Pons (tissue), 1 donor: ENCODE results near the gene PTCD1.

ENCODE experiments used
- DNase-seq: peaks from one replicate; pipeline ENCODE4 v3.0.0-alpha.2; 2016; ENCODE audit warnings: low spot score

Gene PTCD1, protein sequence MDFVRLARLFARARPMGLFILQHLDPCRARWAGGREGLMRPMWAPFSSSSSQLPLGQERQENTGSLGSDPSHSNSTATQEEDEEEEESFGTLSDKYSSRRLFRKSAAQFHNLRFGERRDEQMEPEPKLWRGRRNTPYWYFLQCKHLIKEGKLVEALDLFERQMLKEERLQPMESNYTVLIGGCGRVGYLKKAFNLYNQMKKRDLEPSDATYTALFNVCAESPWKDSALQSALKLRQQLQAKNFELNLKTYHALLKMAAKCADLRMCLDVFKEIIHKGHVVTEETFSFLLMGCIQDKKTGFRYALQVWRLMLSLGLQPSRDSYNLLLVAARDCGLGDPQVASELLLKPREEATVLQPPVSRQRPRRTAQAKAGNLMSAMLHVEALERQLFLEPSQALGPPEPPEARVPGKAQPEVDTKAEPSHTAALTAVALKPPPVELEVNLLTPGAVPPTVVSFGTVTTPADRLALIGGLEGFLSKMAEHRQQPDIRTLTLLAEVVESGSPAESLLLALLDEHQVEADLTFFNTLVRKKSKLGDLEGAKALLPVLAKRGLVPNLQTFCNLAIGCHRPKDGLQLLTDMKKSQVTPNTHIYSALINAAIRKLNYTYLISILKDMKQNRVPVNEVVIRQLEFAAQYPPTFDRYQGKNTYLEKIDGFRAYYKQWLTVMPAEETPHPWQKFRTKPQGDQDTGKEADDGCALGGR

DNA sequence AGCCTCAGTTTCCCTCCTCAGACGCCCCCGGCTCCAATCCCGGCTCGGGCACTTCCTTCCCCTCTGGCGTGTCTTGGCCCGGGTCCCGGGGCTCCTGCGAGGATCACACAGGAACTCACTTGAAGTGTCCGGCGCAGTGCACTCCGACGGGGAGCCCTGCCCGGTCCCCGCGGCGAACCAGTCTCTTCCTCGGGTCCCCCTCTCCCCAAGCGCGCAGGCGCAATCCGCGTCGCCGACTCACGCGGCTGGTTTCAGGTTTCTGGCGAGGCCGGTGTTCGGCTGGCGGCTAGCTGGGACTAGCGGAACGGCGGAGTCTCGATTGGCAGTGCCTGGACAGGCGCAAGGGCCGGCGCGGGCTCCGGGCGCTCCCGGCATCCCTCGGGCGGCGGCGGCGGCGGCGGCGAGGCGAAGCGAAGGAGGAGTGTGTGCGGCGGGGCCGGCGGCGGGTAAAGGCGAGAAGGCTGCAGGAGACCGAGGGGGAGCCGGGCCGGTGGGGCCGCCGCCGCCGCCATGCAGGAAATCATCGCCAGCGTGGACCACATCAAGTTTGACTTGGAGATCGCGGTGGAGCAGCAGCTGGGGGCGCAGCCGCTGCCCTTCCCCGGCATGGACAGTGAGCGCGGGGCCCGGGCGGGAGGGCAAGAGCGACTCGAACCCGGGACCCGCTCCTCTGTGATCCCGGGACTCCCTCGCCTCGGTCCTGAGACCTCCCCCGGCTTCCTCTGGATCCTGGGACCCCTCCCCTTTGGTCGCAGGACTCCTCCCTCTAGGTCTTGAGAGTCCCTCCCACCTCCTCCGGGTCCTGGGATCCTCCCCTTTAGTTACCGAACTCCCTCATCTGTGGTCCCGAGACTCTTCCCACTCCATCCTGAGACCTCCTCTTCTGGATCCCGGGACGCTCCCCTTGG, at the start of gene PTCD1, which contains the start of gene CPSF4:
TSS of gene PTCD1 (minus strand) at position 226 of the 908 bp plus-strand sequence. CDS start 3,556 bp downstream, outside the sequence.
TSS of gene CPSF4 (plus strand) at position 371 of the 908 bp plus-strand sequence. CDS start at position 511, 140 bp downstream.
- peak; percentile 90 for DNase-seq

DNA sequence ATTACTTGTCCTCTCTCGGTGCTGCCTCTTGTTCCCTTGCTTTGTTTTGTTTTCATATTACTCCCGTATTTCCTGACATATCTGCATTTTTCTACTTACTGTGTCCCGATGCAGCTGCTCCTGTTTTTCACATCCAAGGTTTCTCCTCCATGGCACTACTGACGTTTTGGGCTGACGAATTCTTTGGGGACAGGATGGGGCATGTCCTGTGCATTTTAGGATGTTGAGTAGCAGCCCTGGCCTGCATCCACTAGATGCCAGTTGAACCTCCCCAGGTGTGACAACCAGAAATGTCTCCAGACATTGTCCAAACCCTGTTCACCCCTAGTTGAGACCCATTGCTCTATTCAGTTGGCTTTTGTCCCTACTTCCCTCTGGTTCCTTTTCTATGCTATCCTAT, 46.5 kb upstream of the PTCD1 start:
- no peak for DNase-seq

DNA sequence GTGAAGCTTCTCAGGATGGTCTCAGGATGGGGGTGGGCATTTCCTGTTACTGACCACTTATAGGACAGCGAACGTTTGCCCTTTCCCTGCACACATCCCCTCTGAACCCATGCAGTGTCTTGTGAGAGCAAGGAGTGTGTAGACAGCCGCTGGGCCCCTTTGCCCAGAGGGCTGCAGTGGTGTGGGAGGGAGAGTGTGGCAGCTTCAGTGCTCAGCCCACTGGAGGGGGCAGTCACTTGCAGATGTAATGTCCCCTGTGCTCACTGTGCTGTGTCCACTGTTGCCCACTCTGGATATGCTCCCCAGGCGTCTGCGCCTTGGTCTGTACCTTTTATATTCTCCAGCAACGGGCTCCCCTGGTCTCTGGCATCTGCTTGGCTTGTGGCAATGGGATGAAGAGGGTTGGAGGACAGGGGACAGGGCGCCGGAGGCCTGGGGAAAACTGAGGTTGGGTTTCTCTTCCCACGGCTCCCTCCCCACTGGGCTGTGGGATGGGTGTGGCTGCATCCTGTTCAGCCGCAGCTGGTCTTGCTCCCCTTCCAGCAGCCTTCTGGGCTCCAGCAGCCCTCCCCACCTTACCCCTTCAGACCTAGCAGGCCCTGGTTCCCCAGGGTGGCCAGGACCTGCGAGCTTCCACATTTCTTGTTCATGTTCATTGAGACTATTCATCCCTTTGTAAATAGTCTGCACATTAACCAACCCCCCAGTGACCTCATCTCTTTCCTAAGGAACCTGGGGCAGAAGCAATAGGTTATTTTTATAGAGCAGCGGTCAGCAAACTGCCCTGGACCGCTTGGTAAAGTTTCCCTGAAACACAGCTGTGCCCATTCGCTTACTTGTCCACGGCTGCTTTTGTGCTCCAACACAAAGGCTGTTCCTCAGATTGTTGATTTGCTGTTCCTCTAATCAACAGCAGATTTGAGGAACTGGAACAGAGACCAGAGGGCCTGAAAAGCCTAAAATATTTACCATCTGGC, 40.2 kb upstream of the PTCD1 start:
- peak; percentile 26 for DNase-seq

DNA sequence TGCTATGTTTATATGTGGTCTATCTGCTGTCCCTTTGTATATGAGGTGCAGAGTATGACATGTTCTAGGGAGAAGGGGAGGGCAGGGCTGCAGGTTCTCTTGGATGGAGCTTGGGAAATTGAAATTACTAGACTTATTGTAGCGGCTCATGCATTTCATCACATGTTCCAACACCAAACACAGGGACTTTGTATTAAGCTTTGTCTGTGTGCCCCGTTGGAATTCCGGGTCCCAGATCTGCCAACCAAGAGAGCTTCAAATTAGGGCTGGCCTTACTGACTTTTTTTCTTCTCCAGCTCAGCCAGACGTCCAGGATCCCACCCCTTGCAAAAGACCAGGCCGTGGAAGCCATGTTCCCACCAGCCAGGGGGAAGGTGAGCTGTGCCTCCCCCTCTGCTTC, 37.5 kb upstream of the PTCD1 start:
- DNase-seq: no peak

DNA sequence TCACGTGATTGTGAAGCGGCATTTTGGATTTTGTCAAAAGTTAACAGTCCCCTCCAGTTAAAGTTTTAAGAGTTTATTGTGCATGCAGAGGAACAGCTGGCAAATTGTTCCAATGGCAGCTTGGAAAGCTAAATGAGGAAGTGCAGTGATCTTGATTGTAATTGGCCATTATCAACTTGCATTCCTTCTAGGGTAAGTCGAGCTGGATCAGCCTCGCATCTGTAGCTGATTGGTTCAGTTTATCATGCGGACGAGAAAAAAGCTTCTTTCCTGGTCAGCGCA, 34.7 kb upstream of the PTCD1 start:
- DNase-seq: peak; percentile 54

DNA sequence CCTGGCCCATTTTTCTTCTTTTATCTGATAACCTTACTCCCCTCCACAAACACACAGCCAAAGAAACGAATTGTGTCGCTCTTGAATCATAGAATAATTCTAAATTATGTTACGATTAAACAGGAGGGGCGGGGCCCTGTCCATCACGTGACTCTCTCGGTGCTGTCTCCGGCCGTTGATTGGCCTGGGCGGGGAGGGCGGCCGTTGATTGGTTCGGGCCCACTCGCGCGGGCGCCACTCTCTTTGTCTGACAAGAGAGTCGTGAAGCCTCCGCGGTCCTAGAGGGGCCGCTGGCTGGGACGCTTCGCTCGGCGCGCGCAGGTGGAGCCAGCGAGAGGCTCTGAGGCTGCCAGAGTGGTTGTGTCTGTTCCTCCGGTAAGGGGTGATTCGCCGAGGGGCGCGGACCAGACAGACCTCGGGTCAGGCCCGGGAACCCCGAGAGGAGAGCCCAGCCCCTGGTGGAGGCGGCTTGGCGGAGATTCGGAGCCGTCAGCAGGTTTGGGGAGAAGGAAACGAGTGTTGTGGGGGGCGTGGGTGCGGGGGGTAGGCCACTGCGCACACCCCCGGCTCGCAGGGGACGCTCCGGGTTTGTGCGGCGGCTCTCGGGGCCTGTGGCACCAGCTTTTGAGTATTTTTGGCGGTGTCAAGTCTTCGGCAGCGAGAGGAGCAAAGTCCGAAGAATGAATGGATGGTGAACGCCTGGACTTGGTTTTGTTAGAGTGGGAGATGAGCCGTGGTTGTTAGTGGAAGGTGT, 34.1 kb upstream of the PTCD1 start, which contains the start of gene ZNF789:
TSS of gene ZNF789 (plus strand) at position 330 of the 754 bp plus-strand sequence. CDS start 3,567 bp downstream, outside the sequence.
- DNase-seq: peak; percentile 96

DNA sequence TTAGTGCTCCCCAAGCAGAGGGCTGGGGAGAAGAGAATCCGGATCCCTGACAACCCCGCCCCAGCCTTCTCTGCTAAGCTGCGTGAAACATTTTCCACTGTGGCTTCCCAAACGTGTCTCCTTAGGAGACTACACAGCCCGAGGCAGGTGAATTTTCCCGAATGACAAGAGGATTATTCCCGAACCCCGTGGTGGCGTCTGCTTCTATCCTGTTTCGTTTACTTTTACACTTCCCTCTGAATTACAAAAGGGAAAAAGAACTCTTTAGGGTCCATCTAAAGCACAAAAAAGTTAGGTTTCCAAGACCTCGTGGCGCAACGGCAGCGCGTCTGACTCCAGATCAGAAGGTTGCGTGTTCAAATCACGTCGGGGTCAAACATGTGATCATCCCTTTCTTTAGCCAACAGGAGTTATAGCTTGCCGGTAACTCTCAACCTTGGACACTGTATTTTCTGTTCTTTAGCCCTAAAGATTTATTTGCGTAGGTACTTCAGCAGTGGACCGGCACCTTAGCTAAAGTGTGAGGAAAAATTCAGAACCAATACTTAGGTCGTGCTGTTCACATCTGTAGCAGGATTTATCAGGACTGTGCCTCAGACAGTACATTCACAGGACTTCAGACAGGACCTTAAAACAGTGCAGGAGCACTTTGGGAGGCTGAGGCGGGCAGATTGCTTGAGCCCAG, 30.9 kb upstream of the PTCD1 start:
- no peak for DNase-seq

DNA sequence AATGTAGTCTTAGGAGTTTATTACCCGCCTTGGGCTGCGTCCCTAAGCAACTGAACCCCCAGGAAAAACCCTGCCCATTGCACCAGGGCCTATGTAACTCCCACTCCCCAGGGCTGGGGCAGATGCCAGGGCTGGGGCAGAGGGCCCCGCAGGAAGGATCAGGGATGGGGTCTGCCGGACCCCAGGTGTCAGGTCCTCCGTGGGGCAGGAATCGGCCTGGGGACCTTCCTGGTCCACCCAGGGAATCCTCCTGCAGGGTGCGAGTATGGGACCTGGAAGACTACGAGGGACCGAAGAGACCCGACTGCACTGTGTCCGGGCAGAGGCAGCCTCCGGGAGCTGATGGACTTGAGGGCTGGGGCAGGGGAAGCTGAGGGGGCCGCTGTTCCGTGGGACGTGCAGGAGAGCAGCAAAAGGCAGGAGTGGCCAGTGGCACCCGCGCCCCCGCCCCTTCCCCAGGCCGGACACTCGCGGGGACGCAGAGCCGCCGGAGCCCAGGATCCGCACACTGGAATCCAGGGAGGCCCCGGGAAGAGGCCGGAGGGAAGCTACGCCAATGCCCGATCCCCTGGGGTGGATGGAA, 29.8 kb upstream of the PTCD1 start:
- no peak for DNase-seq

DNA sequence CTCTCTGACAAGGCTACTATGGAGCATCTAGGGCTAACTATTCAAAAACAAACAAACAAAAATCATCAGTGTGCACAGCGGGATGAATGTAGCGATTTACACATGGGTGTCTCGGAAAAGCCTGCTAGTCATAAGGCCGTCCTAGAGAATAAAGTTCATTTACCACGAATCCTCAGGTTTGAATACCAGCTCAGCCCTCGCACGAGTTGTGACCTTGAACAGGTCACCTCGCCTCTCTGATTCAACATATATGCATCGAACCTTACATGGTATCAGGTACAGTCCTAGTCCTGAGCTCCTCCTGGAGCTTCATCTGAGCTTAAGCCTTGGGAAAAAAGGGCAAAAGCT, 26.8 kb upstream of the PTCD1 start:
- no peak for DNase-seq

DNA sequence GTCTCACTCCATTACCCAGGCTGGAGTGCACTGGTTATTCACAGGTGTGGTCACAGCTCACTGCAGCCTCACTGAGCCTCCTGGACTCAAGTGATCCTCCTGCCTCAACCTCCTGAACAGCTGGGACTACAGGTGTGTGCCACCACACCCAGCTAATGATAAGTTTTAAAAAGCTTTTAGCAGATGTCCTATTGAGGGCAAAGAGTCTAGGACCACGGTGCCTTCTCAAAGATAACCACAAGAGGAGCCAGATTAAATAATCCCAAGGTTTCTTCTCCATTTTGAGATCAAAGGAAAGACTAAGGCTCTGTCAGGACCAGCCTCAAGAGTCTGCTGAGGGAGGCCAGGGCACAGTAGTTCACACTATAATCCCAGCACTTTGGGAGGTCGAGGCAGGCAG, 22.6 kb upstream of the PTCD1 start:
- no peak for DNase-seq

DNA sequence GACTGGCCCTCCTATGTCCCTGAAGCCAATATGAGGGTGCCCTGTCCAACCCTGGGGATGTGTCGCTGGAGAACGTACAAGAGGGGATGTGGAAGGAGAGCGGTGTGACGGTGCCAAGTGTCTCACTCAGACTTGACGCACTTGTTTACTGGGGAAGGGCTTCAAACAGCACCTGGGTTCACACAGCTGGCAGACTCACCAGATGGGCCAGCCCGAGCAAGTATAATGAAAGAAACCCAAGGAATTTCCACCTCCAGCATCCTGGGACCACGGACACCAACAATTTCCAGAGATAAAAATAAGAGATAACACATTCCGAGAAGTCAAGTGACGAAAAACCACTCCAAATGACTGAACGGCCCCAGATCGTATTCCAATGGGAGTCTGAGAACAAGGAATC, 22.1 kb upstream of the PTCD1 start:
- no peak for DNase-seq

DNA sequence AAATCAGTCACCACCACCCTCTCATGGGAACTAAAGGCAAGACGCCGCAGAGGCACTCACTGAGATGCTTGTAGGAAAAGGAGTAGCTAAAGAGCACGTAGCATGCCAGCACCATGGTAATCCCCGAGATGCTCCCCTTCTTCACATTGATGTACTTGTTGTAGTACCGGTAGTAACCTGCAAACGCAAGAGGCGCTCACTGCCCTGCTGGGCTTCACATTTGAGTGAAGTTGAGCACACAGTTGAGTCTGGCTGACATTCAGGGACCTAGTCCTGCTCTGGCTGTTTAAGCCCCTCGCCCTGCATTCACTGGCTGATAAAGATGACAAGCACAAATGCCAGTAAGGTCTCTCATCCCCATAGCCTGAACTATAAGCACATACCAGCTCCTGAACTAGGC, 20.5 kb upstream of the PTCD1 start:
- no peak for DNase-seq

DNA sequence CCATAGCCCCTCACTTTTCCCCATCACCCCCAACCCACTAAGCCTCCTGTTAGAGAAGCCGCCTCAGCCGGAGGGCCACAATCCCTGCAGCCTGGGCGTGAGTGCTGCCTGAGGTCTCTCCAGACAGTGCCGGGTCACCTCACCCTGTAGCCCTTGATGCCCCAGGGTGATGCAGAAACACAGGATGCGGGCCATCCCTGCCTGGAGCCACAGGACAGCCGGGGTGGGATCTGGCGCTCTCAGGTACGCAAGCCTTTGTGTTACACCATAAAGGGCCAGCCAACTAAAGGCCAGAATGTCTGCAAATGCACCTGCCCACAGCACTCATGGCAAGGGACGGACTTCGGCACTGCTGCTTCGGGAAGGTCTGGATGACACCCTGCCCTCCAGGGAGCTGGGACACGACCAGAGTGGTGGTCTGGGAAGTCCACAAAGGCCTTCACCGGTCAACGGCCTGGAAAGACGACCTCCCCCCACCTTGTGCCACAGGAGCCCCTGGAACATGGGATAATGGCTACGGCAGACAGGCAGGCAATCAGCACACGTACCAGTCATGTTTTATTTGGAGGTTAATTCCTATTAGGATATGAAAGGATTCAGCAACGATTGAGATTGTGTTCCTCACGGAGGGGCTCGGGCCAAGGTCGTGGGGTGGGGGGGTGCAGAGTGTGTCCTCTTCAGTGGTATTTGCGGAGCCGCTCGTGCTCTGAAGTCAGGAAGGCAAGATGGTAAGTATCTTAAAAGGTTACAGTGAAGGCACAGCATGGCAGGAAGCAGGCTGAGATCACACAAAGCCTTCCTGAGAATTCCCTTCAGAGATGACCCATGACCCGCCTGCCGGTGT, 19.3 kb upstream of the PTCD1 start:
- DNase-seq: no peak

DNA sequence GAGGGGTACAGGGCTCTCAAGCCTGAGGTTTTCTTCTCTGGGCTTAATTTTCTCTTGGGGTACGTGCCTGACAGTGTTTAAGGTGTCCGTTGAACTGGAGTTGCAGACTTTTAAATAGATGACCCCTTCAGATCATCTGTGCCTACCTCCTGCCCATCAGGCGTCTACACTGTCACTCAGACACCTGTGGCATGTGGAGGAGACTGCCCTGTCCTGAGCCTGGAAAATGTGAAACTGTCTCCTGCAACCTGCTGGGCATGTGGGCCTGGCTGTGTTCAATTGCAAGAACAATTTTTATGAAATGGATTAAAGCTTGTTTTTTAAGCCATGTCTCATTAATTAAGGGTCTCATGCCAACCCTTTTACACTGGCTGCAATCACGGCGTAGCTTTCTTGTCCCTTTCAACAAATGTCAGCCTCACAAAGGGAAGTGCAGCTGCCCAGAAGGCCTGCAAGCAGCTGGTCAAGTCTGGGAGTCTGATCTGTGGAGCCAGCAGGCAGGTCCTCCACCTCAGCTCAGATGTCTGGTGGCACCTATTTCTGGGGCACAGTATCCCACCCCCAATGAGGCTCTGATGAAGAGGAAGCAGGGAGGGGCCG, 18.6 kb upstream of the PTCD1 start:
- DNase-seq: no peak

DNA sequence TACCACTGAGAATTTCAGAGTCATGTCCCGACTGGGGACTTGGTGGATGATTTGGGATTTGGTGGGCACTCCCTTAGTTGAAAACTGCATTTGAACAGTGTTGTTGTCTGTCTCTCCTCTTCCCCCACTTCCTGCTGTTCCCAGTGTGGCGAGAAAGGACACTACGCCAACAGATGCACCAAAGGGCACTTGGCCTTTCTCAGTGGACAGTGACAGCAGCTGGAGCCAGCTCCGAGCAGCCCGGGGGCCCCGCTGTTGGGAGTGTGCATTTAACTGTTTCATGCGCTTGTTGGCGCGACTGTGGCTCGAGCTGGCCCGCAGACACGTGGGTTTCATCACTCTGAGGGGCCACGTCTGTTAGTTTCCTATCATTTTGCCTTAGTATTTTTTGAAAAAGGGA, 17.7 kb upstream of the PTCD1 start:
- DNase-seq: no peak

DNA sequence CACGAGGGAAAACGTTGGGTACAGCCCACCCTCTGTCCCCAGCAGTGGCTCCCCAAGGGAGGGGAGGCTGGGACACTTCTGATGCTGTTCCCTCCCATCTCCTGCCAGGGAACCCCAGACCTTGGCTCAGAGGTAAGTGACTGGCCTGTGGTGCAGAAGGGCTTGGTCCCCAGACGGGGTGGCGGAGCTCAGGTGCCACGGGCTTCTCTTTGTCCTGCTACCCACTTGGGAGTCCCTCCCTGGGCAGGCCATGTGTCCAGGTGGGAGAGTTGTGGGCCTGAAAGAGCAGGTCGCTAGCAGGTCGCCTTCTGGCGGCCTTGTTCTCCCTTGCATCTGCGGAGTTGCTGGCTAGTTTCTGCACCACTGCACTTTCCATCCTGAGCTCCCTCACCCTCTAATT, 17.3 kb upstream of the PTCD1 start:
- DNase-seq: no peak

DNA sequence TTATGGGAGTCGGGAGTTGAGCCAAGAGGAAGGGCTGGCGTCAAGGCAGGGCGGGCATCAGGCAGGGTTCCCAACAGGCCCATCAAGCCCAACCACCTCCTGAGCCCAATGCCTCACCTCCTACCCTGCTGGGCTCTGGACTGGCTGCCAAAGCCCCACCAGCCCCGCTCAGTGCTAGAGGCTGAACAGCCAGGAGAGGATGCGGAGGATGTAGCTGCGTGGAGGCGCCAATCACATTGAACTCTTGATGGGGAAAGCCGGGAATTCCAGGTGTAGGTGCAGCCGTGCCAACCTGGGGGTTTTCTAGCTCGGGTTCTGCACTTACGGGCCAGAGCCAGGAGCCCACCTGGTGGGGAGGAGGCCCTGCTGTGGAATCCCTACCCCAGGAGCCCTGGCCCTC, 14.5 kb upstream of the PTCD1 start:
- DNase-seq: no peak

DNA sequence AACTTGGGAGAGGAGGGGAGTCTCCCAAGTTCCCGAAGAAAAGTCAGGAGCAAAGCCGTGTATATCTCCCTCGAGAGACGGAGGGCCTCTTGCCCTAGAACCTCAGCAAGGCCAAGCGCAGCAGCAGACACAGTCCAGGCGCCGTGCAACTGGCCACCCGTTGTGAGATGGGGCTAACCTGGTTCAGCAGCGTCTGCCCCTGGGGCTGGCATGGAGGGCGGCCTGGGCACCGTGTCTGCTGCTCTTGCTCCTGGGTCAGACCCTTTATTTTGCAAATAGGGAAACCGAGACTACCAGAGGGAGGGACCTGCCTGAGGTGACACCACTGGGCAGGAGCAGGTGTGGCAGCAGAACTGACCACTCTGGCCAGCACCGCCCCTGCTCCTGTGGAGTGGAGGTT, 13.9 kb upstream of the PTCD1 start:
- DNase-seq: no peak
